Bronchial epithelial cell (primary cell): ENCODE measurements around the gene FAM120B. TPM values are rescaled to one million over a fixed set of nuclear protein-coding genes. Genes with fewer than 3 reads are reported as not detected.
A peak's percentile ranks its signal among the peaks of the same experiment; 100 is the strongest.

Experiments used
- DNase-seq: peaks from one replicate; pipeline ENCODE4 v3.0.0-alpha.2; 2010; ENCODE audit warnings: low read depth
- FAIRE-seq: peaks from 2 replicates; lab custom pipeline; 2011; peaks lifted over from hg19 to GRCh38; lab: Jason Lieb, UNC
- H3K27me3 ChIP-seq: 2 replicates; pipeline ENCODE4 v1.5.1; 2011; ENCODE audit warnings: low read length; ENCODE audit not compliant: control insufficient read depth, insufficient read depth
- H3K36me3 ChIP-seq: 2 replicates; pipeline ENCODE4 v1.5.1; 2011; ENCODE audit warnings: low read length; ENCODE audit not compliant: control insufficient read depth, insufficient read depth
- H3K4me3 ChIP-seq: 2 replicates; pipeline ENCODE4 v1.5.1; 2011; ENCODE audit warnings: mild to moderate bottlenecking, low read depth, low read length, control low read depth
- CTCF ChIP-seq: IDR thresholded peaks from 2 replicates; pipeline ENCODE4 v1.5.1; 2011; ENCODE audit warnings: mild to moderate bottlenecking, moderate library complexity, low read length, control low read depth, inconsistent platforms; ENCODE audit not compliant: insufficient read depth, severe bottlenecking
- total RNA-seq: library from RNA; depleted of rRNA; stranded (reverse); fragments of >200 nt; gene quantifications from 2 replicates; pipeline ENCODE4 v1.2.1, GENCODE V29; 2014

The FAM120B gene
- total RNA-seq, 1 donor from 2014 or later, result 7.1 TPM

GRCh38 chr6:170440437-170440836 is 133.9 kb downstream of the FAM120B start:
- DNase-seq, result no peak
- H3K36me3 ChIP-seq, result no peaks in the 10 kb centered on the region
- no peak overlapping the region for H3K4me3 ChIP-seq
- no peak for FAIRE-seq
- no peak for TF ChIP-seq CTCF
- H3K27me3 ChIP-seq, result no peaks in the 10 kb centered on the region

DNA sequence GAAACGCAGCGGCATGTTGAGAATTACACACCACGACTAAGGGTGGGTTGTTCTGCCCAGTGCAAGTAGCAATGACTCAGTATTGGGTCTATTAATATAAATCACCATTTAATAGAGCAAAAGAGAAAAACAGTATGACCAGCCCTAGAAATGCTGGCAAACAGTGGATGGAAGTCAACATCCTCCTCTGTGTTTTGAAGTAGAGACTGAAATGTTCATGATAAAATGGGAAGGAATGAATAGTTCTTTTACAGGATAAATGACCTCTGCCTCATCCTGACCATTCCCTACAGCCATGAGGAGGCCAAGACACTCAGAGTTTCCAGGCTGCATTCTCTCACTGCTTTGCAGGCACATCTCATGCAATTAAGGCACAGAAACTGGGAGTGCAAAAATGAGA is 134.8 kb downstream of the FAM120B start:
- no peak for TF ChIP-seq CTCF
- DNase-seq (peak; percentile 21), FAIRE-seq (no peak)
- Histone ChIP-seq H3K27me3 (no peaks in the 10 kb centered on the region), H3K36me3 (no peaks in the 10 kb centered on the region), H3K4me3 (no peak overlapping the region)

DNA sequence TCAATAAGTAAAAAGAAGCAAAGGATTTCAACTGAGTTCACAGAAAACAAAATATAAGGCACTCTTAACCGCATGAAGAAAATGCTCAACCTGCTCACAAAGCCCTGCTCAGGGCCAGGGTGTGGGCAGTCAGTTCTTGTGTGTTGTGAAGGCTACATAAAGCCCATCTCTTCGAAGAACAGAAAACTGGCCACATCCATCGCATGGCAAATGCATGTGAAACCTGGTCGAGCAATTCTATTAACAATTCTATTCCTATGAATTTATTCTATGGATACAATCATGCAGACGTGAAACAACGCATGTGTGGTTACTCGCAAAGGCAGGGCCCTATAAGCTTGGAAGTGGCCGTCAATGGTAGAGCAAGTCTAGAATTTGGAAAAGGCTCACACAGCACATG is 136.0 kb downstream of the FAM120B start:
- no peak for TF ChIP-seq CTCF
- no peak for DNase-seq
- no peaks in the 10 kb centered on the region for H3K36me3 ChIP-seq
- no peaks in the 10 kb centered on the region for H3K27me3 ChIP-seq
- FAIRE-seq, result no peak
- H3K4me3 ChIP-seq, result no peak overlapping the region

DNA sequence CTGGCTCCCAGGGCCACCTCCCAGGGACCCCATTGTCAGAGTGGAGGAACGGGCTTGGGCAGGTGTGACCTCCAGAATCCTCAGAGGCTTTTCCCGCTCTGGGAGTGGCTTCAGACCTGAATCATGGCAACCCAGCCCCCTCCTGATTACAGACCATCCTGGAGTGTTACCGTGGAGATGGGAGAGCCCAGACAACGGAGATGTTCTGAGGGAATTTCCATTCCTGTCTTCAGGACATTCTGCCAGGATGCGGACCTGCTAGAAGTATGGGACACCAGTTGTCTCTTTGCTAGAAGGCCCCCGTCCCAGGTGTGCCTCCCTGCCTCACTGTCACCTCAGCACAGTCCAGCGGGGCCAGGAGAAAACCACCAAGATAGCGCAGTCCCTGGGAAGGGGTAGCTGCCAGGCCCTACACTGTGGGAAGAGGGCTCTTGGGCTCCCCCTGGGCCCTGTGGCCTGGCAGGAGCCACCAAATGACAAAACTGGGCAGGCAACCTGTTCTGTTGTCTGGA is 136.6 kb downstream of the FAM120B start:
- FAIRE-seq (no peak), DNase-seq (no peak)
- no peak overlapping the region for H3K4me3 ChIP-seq
- TF ChIP-seq CTCF, result peak; percentile 26
- no peaks in the 10 kb centered on the region for H3K36me3 ChIP-seq
- H3K27me3 ChIP-seq, result no peaks in the 10 kb centered on the region

DNA sequence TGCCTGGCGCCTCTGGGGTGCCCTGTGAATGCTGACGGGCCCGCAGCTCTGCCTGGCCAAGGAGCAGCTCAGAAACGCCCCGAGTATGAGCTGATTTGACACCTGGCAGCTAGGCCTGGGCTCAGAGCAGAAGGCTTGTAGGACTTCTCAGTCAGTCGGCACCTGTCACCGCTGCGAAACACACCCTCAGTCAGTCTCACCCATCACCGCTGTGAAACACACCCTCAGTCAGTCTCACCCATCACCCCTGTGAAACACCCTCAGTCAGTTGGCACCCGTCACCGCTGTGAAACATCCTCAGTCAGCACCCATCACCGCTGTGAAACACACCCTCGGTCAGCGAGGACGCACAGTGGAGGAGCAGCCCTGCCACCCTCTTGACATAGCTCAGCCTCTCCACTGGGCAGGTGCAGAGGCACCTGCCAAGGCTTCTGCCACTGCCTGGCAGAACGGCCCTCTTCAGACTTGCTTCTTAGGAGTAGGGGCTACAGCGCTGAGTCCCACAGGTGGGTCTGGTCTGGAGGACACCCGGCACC is 137.6 kb downstream of the FAM120B start:
- Histone ChIP-seq H3K4me3 (no peak overlapping the region), H3K36me3 (no peaks in the 10 kb centered on the region), H3K27me3 (no peaks in the 10 kb centered on the region)
- FAIRE-seq (no peak), DNase-seq (no peak)
- no peak for TF ChIP-seq CTCF

- Histone ChIP-seq H3K4me3 (no peak overlapping the region), H3K36me3 (no peaks in the 10 kb centered on the region), H3K27me3 (no peaks in the 10 kb centered on the region)
- DNase-seq, result peak; percentile 5
- TF ChIP-seq CTCF, result no peak
- no peak for FAIRE-seq
Measured at GRCh38 chr6:170444811-170445211, 138.3 kb downstream of the FAM120B start.
